ENCODE results near the gene SFXN1.

SFXN1 gene

GRCh38 chr5:175472378-175472777 lies 6.0 kb upstream of the SFXN1 start:
- Histone ChIP-seq H3K9me3 (ENCODE audit: control insufficient read depth, low read length) (no peaks in the 10 kb centered on the region), H3K27me3 (ENCODE audit: control insufficient read depth in 1 of 2, insufficient read depth in 1 of 2, low read length in 2 of 2) (peaks cover 12 to 28% of the 10 kb centered on the region in 2 experiments), H2AFZ (ENCODE audit: low read depth, low read length) (no peak overlapping the region), H2BK120ac (ENCODE audit: low read depth, low read length) (no peak overlapping the region), H2BK15ac (ENCODE audit: low read depth, poor library complexity, severe bottlenecking) (no peak overlapping the region), H2AK5ac (ENCODE audit: low read length, severe bottlenecking) (no peak overlapping the region), H3K4me1 (ENCODE audit: control insufficient read depth, insufficient read depth, low read depth, low read length) (no peaks in the 10 kb centered on the region), H3K4me2 (ENCODE audit: low read length, poor library complexity, severe bottlenecking) (no peak overlapping the region), H4K8ac (ENCODE audit: low read length) (no peak overlapping the region), H3K4ac (ENCODE audit: low read depth in 1 of 2, low read length in 2 of 2) (no peak overlapping the region), H3K9ac (ENCODE audit: low read length) (no peak overlapping the region), H3K18ac (ENCODE audit: low read depth in 1 of 2, low read length in 2 of 2) (no peak overlapping the region), H3K14ac (ENCODE audit: low read length in 2 of 2) (no peak overlapping the region), H3K23ac (ENCODE audit: low read length in 2 of 2) (no peak overlapping the region), H2BK5ac (ENCODE audit: low read depth, low read length, poor library complexity, severe bottlenecking) (no peak overlapping the region), H3K4me3 (ENCODE audit: insufficient read depth in 1 of 2, low read depth in 1 of 2, low read length in 2 of 2) (no peak overlapping the region), H2BK12ac (ENCODE audit: low read length in 2 of 2) (no peak overlapping the region), H3K79me1 (replicated peaks; ENCODE audit: low read length, poor library complexity, severe bottlenecking) (no peaks in the 10 kb centered on the region), H3K36me3 (ENCODE audit: control insufficient read depth in 1 of 2, insufficient read depth in 2 of 2, low read depth in 1 of 2, low read length in 2 of 2) (no peaks in the 10 kb centered on the region), H4K91ac (ENCODE audit: low read length) (no peak overlapping the region), H3K27ac (ENCODE audit: low read length, poor library complexity, severe bottlenecking) (no peak overlapping the region)
- no peak for DNase-seq

GRCh38 chr5:175475248-175475647 lies 3.1 kb upstream of the SFXN1 start:
- Histone ChIP-seq H2BK5ac (ENCODE audit: low read depth, low read length, poor library complexity, severe bottlenecking) (no peak overlapping the region), H3K23ac (ENCODE audit: low read length in 2 of 2) (no peak overlapping the region), H2BK120ac (ENCODE audit: low read depth, low read length) (no peak overlapping the region), H3K79me1 (replicated peaks; ENCODE audit: low read length, poor library complexity, severe bottlenecking) (no peaks in the 10 kb centered on the region), H2BK12ac (ENCODE audit: low read length in 2 of 2) (no peak overlapping the region), H2BK15ac (ENCODE audit: low read depth, poor library complexity, severe bottlenecking) (no peak overlapping the region), H3K9ac (ENCODE audit: low read length) (no peak overlapping the region), H3K27me3 (ENCODE audit: control insufficient read depth in 1 of 2, insufficient read depth in 1 of 2, low read length in 2 of 2) (peaks cover 4 to 25% of the 10 kb centered on the region in 2 experiments), H3K4me2 (ENCODE audit: low read length, poor library complexity, severe bottlenecking) (no peak overlapping the region), H3K36me3 (ENCODE audit: control insufficient read depth in 1 of 2, insufficient read depth in 2 of 2, low read depth in 1 of 2, low read length in 2 of 2) (peaks cover 0 to under 1% of the 10 kb centered on the region in 2 experiments), H3K4me1 (ENCODE audit: control insufficient read depth, insufficient read depth, low read depth, low read length) (peaks cover 7% of the 10 kb centered on the region), H3K4me3 (ENCODE audit: insufficient read depth in 1 of 2, low read depth in 1 of 2, low read length in 2 of 2) (no peak overlapping the region), H3K18ac (ENCODE audit: low read depth in 1 of 2, low read length in 2 of 2) (no peak overlapping the region), H2AFZ (ENCODE audit: low read depth, low read length) (no peak overlapping the region), H3K27ac (ENCODE audit: low read length, poor library complexity, severe bottlenecking) (no peak overlapping the region), H4K8ac (ENCODE audit: low read length) (no peak overlapping the region), H3K4ac (ENCODE audit: low read depth in 1 of 2, low read length in 2 of 2) (no peak overlapping the region), H3K14ac (ENCODE audit: low read length in 2 of 2) (no peak overlapping the region), H3K9me3 (ENCODE audit: control insufficient read depth, low read length) (no peaks in the 10 kb centered on the region), H4K91ac (ENCODE audit: low read length) (no peak overlapping the region), H2AK5ac (ENCODE audit: low read length, severe bottlenecking) (no peak overlapping the region)
- WGBS = 83% methylated on average over 1 of the region's 1 CpG
- no peak for DNase-seq

GRCh38 chr5:175477440-175477839 lies 920 bp upstream of the SFXN1 start:
- no peak overlapping the region for H3K27ac ChIP-seq (ENCODE audit: low read length, poor library complexity, severe bottlenecking)
- H4K8ac ChIP-seq (ENCODE audit: low read length) = no peak overlapping the region
- peaks cover 4 to 13% of the 10 kb centered on the region in 2 experiments for H3K27me3 ChIP-seq (ENCODE audit: control insufficient read depth in 1 of 2, insufficient read depth in 1 of 2, low read length in 2 of 2)
- H4K91ac ChIP-seq (ENCODE audit: low read length) = no peak overlapping the region
- H2BK12ac ChIP-seq (ENCODE audit: low read length in 2 of 2) = no peak overlapping the region
- H3K79me1 ChIP-seq (replicated peaks; ENCODE audit: low read length, poor library complexity, severe bottlenecking) = peaks cover 1% of the 10 kb centered on the region
- H2BK120ac ChIP-seq (ENCODE audit: low read depth, low read length) = no peak overlapping the region
- H2AFZ ChIP-seq (ENCODE audit: low read depth, low read length) = no peak overlapping the region
- H3K4me2 ChIP-seq (ENCODE audit: low read length, poor library complexity, severe bottlenecking) = no peak overlapping the region
- H3K18ac ChIP-seq (ENCODE audit: low read depth in 1 of 2, low read length in 2 of 2) = no peak overlapping the region
- H3K14ac ChIP-seq (ENCODE audit: low read length in 2 of 2) = no peak overlapping the region
- H3K9ac ChIP-seq (ENCODE audit: low read length) = no peak overlapping the region
- no peak overlapping the region for H3K23ac ChIP-seq (ENCODE audit: low read length in 2 of 2)
- H3K4me1 ChIP-seq (ENCODE audit: control insufficient read depth, insufficient read depth, low read depth, low read length) = peaks cover 7% of the 10 kb centered on the region
- no peak overlapping the region for H2BK15ac ChIP-seq (ENCODE audit: low read depth, poor library complexity, severe bottlenecking)
- no peak for DNase-seq
- H3K4ac ChIP-seq (ENCODE audit: low read depth in 1 of 2, low read length in 2 of 2) = no peak overlapping the region
- H3K4me3 ChIP-seq (ENCODE audit: insufficient read depth in 1 of 2, low read depth in 1 of 2, low read length in 2 of 2) = no peak overlapping the region
- no peak overlapping the region for H2BK5ac ChIP-seq (ENCODE audit: low read depth, low read length, poor library complexity, severe bottlenecking)
- no peaks in the 10 kb centered on the region for H3K9me3 ChIP-seq (ENCODE audit: control insufficient read depth, low read length)
- peaks cover 4 to 18% of the 10 kb centered on the region in 2 experiments for H3K36me3 ChIP-seq (ENCODE audit: control insufficient read depth in 1 of 2, insufficient read depth in 2 of 2, low read depth in 1 of 2, low read length in 2 of 2)
- WGBS = 90% methylated on average over 2 of the region's 5 CpGs
- H2AK5ac ChIP-seq (ENCODE audit: low read length, severe bottlenecking) = no peak overlapping the region

- peaks cover 4 to 23% of the 10 kb centered on the region in 2 experiments for H3K36me3 ChIP-seq (ENCODE audit: control insufficient read depth in 1 of 2, insufficient read depth in 2 of 2, low read depth in 1 of 2, low read length in 2 of 2)
- H4K8ac ChIP-seq (ENCODE audit: low read length) = peak overlapping the region; percentile 66
- H2AK5ac ChIP-seq (ENCODE audit: low read length, severe bottlenecking) = no peak overlapping the region
- H3K9ac ChIP-seq (ENCODE audit: low read length) = peak overlapping the region; percentile 91
- H3K4ac ChIP-seq (ENCODE audit: low read depth in 1 of 2, low read length in 2 of 2) = no peak overlapping the region
- 9% methylated on average over 12 of the region's 12 CpGs for WGBS
- peak overlapping the region; percentile 96 for H2AFZ ChIP-seq (ENCODE audit: low read depth, low read length)
- no peak overlapping the region for H4K91ac ChIP-seq (ENCODE audit: low read length)
- H2BK120ac ChIP-seq (ENCODE audit: low read depth, low read length) = no peak overlapping the region
- peak overlapping the region; percentile 54 for H2BK15ac ChIP-seq (ENCODE audit: low read depth, poor library complexity, severe bottlenecking)
- H3K9me3 ChIP-seq (ENCODE audit: control insufficient read depth, low read length) = no peaks in the 10 kb centered on the region
- H2BK5ac ChIP-seq (ENCODE audit: low read depth, low read length, poor library complexity, severe bottlenecking) = no peak overlapping the region
- H3K4me1 ChIP-seq (ENCODE audit: control insufficient read depth, insufficient read depth, low read depth, low read length) = peaks cover 7% of the 10 kb centered on the region
- H3K14ac ChIP-seq (ENCODE audit: low read length in 2 of 2) = no peak overlapping the region
- no peak overlapping the region for H3K23ac ChIP-seq (ENCODE audit: low read length in 2 of 2)
- no peak overlapping the region for H3K18ac ChIP-seq (ENCODE audit: low read depth in 1 of 2, low read length in 2 of 2)
- H3K4me2 ChIP-seq (ENCODE audit: low read length, poor library complexity, severe bottlenecking) = peak overlapping the region; percentile 92
- DNase-seq = no peak
- peak overlapping the region; percentile 87 to 96 for H3K4me3 ChIP-seq (ENCODE audit: insufficient read depth in 1 of 2, low read depth in 1 of 2, low read length in 2 of 2)
- H3K79me1 ChIP-seq (replicated peaks; ENCODE audit: low read length, poor library complexity, severe bottlenecking) = peaks cover 1% of the 10 kb centered on the region
- no peak overlapping the region for H2BK12ac ChIP-seq (ENCODE audit: low read length in 2 of 2)
- no peak overlapping the region for H3K27ac ChIP-seq (ENCODE audit: low read length, poor library complexity, severe bottlenecking)
- H3K27me3 ChIP-seq (ENCODE audit: control insufficient read depth in 1 of 2, insufficient read depth in 1 of 2, low read length in 2 of 2) = peaks cover 4 to 9% of the 10 kb centered on the region in 2 experiments
Observed at GRCh38 chr5:175478008-175478383, 364 bp upstream of the SFXN1 start.

Measured in mesenchymal stem cell (in vitro differentiated cells and primary cell).